ENCODE results near the gene SLC9B1.

GRCh38 chr4:102988429-102989020 is 31.0 kb downstream of the SLC9B1 start:
- TF ChIP-seq CTCF (IDR thresholded peaks at IDR 0.05): no peak
- TF ChIP-seq POLR2A (IDR thresholded peaks at IDR 0.05): no peak

Data from testis (tissue), 2 donors.